ENCODE measurements around the gene APEH.
"Not testable (repeated sequence)": the region's sequence is repeated elsewhere in the genome, so short reads cannot be mapped to it uniquely, and the experiment has no call there.

GRCh38 chr3:49687424-49687795, 13.3 kb downstream of the APEH start:
- not testable (repeated sequence) for TF ChIP-seq POLR2A (IDR thresholded peaks at IDR 0.05; ENCODE audit: low read length); GATA1 (IDR thresholded peaks at IDR 0.05; ENCODE audit: low read depth, low read length)

All from erythroblast (primary cell).